ENCODE results near the gene RGS17. TPM values are rescaled to one million over a fixed set of nuclear protein-coding genes. Genes with fewer than 3 reads are reported as not detected.

Gene RGS17
- total RNA-seq, 1 donor from 2014 or later: 0.05 TPM

DNA sequence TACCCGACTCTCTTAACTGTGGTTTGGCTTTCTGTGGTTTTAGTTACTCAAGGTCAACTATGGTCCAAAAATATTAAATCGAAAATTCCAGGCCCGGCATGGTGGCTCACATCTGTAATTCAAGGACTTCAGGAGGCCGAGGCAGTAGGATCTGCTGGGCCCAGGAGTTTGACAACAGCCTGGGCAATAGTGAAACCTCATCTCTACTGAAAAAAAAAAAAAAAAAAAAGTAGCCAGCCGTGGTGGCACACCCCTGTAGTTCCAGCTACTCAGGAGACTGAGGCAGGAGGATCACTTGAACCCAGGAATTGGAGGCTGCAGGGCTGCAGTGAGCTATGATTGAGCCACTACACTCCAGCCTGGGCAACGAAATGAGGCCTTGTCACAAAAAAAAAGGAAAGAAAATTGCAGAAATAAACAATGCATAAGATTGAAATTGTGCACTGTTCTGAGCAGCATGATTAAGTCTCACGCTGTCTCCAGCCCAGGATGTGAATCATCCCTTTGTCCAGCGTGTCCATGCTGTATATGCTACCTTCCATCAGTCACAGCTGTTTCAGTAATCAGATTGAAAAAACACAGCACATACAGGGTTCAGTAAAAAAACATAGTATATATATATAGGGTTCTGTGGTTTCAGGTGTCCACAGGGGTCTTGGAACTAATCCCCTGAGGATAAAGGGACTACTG, 40.7 kb downstream of the RGS17 start:
- no peak for DNase-seq
- no peak for ATAC-seq (ENCODE audit: poor library complexity)
- intact Hi-C loops (cut with DNase I): no loop called here

DNA sequence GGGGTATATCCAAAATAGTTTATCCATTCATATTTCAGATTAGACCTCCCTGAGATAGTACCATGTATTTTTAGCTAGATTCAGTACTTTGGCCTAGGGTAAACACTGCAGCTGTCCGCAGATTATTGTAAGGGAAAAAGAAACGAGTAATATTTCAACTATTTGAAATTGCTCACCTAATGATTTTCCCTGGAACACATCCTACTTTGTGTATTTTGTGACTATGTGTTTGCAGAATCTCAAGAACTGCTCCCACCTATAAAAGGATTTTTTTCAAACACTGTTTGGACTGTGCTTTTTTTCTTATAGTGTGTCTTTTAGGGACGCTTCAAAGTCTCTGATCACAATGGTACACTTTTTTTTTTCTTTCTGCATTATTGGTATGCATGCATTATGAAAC, 42.3 kb downstream of the RGS17 start:
- DNase-seq (no peak), ATAC-seq (ENCODE audit: poor library complexity) (no peak)
- intact Hi-C loops (cut with DNase I): no loop called here

GRCh38 chr6:153087436-153087835, 43.6 kb downstream of the RGS17 start:
- DNase-seq: no peak
- ATAC-seq (ENCODE audit: poor library complexity): no peak
- intact Hi-C loops (cut with DNase I): no loop called here

DNA sequence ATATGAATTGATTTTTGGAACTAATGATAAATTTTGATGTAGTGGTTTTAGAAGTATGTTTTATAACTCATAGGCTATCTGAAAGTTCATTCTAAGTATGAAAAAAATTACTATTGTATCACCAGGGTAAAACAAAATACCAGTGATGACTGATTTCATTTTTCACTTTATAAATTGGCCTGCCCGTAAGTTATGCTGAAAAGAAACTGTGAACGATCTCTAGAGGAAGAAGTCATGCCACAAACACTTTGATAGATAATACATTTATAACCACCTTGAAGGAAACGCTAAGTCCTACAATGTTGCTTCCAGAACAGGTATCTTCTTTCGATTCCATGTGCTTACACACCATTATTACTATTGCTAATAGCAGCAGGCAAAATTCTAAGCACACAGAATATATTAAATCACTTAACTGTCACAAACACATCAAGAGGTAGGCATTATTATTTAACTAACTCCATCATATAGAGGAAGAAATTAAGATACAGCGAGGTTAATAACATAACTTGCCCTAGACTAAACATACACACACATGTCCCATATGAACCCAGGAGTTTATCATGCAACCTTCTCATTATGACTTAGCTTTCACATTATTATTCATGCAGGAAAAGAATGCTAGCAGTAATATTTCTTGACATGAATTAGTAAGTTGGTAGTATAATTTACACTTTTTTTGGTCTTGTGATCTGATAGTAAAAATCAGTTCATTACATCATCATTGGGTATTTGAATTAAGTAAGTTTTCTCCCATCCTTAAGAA, 44.7 kb downstream of the RGS17 start:
- ATAC-seq (ENCODE audit: poor library complexity) (no peak), DNase-seq (no peak)
- intact Hi-C loops (cut with DNase I): no loop called here

DNA sequence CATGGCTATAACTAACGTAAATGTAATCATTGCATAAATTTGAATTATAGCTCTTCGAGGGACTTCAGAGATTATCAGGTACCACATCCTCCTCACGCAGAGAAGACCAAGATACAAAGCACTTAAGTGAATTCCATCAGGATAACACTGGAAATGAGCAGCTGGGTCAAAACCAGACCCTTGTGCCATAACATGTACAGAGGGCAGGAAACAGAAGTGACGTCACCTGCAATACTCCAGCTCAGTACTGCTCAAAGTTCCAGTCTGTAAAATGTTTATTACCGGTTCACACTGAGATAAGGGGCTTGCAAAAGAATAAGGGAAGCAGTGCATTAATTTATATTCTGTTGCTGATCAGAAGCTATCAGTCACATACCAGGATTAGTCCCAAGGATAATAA, 45.8 kb downstream of the RGS17 start:
- ATAC-seq (ENCODE audit: poor library complexity): no peak
- DNase-seq: no peak
- intact Hi-C loops (cut with DNase I): no loop called here

DNA sequence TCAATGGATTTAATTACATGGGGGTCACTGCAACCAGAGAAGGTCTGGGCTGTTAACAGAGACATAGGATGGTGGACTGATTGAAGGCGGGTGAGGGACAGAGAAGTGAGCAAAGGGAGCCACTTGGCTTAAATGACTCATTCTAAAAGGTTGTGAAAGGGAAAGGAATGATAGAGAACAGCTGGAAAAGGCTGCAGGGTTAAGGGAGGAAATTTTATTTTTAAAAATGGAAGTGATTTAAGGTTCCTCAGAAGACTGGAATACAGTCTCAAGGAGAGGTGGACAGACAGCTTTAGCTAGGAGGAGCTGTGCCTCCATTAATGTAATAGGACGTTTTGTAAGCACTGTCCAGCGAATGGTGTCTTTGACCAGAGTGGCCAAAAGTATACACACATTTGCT, 46.7 kb downstream of the RGS17 start:
- no peak for DNase-seq
- no peak for ATAC-seq (ENCODE audit: poor library complexity)
- intact Hi-C loops (cut with DNase I): no loop called here

DNA sequence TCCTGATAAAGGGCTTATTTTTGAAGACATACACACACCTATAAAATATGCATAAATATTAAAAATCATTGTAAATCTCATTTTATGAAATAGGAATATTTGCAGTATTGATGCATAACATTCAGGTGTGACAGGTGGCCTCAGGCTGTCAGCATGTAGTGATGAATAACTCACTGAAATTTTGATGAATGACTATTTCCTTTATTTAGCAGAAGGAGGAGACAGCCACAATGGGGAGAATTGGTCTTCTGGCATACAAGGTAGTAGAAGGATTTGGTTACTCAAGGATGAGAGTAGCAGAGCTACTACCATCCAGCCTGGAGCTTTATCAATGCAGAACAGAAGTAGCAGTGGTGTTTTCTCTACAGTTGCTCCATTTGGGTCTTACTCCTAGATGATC, 47.2 kb downstream of the RGS17 start:
- intact Hi-C loops (cut with DNase I): no loop called here
- no peak for ATAC-seq (ENCODE audit: poor library complexity)
- no peak for DNase-seq

GRCh38 chr6:153081914-153082313, 49.2 kb downstream of the RGS17 start:
- intact Hi-C loops (cut with DNase I): no loop called here
- no peak for ATAC-seq (ENCODE audit: poor library complexity)
- DNase-seq: no peak

DNA sequence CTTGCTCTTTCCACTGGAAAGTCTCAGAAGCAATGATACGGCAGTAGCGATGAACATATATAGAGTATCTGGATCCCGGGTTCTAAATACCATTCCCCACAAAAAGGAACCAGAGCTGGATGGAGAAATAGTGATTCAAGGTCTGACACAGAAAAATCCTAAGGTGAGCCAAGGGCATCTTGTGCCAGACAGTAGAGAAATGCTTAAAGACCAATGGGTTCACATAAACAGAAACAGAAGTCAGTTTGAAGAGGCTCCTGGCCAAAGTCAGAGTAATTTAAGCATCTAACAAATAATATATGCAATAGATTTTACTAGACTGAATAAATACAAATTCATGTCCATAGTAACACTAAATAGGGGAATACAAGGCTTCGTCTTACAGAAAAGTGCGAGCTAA, 54.7 kb downstream of the RGS17 start:
- DNase-seq: no peak
- ATAC-seq (ENCODE audit: poor library complexity): no peak
- intact Hi-C loops (cut with DNase I): no loop called here

DNA sequence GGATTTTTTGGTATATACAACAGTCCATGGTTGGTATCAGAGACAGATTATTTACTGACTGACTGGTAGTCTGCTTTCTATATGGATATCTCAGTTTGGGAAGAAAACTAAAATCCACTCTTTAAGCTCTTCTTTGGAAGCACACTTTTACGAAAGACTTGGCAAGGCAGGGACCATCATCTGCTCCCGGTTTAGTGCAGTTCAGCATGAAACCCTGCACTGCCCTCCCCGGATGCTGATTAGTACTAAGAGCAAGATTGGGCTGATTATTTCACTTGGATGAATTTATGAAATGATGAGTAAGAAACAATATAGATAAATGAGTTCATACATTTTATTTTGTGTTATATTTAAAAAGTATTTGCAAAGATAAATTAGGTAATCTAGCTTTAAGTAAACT, 56.3 kb downstream of the RGS17 start:
- intact Hi-C loops (cut with DNase I): no loop called here
- ATAC-seq (ENCODE audit: poor library complexity) (no peak), DNase-seq (no peak)

GRCh38 chr6:153073841-153074240, 57.2 kb downstream of the RGS17 start:
- intact Hi-C loops (cut with DNase I): no loop called here
- DNase-seq (no peak), ATAC-seq (ENCODE audit: poor library complexity) (no peak)

DNA sequence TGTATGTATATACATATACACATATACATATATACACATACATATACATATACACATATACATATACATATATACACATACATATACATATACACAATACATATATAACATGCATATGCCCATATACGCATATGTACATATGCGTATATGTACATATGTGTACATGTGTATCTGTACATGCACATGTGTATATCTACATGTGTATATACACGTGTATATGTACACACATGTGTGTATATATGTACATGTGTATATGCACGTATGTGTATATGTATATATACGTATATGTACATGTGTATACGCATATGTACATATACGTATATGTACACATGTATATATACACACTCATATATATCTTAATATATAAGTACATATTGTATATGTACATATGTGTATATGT, 60.3 kb downstream of the RGS17 start:
- ATAC-seq (ENCODE audit: poor library complexity) (no peak), DNase-seq (no peak)
- intact Hi-C loops (cut with DNase I): no loop called here

- intact Hi-C loops (cut with DNase I): no loop called here
- DNase-seq: no peak
- no peak for ATAC-seq (ENCODE audit: poor library complexity)
These were observed 61.2 kb downstream of the RGS17 start for GRCh38 chr6:153069897-153070296.

- ATAC-seq (ENCODE audit: poor library complexity): no peak
- no peak for DNase-seq
- intact Hi-C loops (cut with DNase I): no loop called here
These were observed 65.9 kb downstream of the RGS17 start for GRCh38 chr6:153065222-153065621.

DNA sequence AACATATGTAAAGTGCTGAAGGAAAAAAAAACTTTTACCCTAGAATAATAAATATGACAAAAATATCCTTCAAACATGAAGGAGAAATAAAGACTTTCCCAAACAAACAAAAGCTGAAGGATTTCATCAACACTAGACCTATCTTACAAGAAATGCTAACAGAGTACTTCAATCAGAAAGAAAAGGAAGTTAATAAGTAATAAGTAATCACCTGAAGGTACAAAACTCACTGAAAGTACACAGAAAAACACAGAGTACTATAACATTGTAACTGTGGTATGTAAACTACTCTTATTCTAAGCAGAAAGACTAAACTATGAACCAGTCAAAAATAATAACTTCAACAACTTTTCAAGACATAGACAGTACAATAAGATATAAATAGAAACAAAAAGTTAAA, 67.1 kb downstream of the RGS17 start:
- intact Hi-C loops (cut with DNase I): no loop called here
- ATAC-seq (ENCODE audit: poor library complexity): no peak
- DNase-seq: no peak

DNA sequence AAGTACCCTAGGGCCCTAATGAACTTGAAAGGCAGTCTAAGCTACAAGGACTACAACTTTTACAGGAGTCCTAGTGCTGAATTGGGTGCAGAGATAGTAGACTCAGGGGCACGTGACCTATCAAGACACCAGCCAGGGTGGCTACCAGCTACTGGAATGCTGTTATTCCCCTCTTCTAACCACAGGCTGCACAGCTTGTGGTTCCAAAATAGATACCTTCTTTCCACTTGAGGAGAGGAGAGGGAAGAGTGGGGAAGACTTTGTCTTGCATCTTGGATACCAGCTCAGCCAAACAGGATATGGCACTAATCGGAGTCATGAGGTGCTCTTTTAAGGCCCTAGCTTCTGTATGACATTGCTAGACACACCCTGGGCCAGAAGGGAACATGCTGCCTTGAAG, 68.6 kb downstream of the RGS17 start:
- ATAC-seq (ENCODE audit: poor library complexity) (no peak), DNase-seq (no peak)
- intact Hi-C loops (cut with DNase I): no loop called here

- no peak for ATAC-seq (ENCODE audit: poor library complexity)
- DNase-seq: no peak
- intact Hi-C loops (cut with DNase I): no loop called here
These were observed 71.3 kb downstream of the RGS17 start for GRCh38 chr6:153059757-153060156.

- ATAC-seq (ENCODE audit: poor library complexity) (no peak), DNase-seq (no peak)
- intact Hi-C loops (cut with DNase I): no loop called here
These were observed 71.8 kb downstream of the RGS17 start for GRCh38 chr6:153059311-153059710.

- intact Hi-C loops (cut with DNase I): no loop called here
- DNase-seq (no peak), ATAC-seq (ENCODE audit: poor library complexity) (no peak)
These were observed 72.2 kb downstream of the RGS17 start for GRCh38 chr6:153058909-153059308.

GRCh38 chr6:153058291-153058690, 72.8 kb downstream of the RGS17 start:
- intact Hi-C loops (cut with DNase I): no loop called here
- DNase-seq (no peak), ATAC-seq (ENCODE audit: poor library complexity) (no peak)

DNA sequence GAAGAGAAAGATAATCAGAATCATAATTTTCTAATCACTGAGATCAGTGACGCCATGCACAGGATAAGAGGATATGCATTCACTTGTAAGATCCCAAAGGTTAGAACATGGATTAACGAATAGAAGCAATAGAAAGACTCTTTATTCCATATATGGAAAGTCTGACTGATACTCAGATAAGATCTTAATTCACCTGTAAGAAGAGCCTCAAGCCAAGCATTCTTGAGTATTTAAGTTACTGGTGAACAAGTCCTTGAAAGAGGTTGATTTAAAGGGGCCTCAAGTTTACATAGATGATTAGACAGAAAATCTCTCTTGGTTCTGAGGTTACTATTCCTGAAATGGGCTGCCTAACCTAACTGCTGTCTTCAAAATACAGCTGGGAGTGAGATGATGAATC, 74.8 kb downstream of the RGS17 start:
- ATAC-seq (ENCODE audit: poor library complexity) (no peak), DNase-seq (no peak)
- intact Hi-C loops (cut with DNase I): no loop called here

All from Right ventricle myocardium superior (tissue), 1 donor.